Nephron (organoid): ENCODE results near the gene KLK2.

Experiments
- H3K27ac Mint-ChIP-seq, 3 experiments: 2 replicates each; pipeline ENCODE4 v1.8.0; 2020; ENCODE audit warnings: mixed read lengths in 3 of 3, mild to moderate bottlenecking in 2 of 3, moderate library complexity in 1 of 3
- H3K27me3 Mint-ChIP-seq: 2 replicates; pipeline ENCODE4 v1.8.0; 2021; ENCODE audit warnings: low read depth, mild to moderate bottlenecking, moderate library complexity, mixed read lengths
- H3K36me3 Mint-ChIP-seq: 2 replicates; pipeline ENCODE4 v1.8.0; 2020; ENCODE audit warnings: low read depth, mixed read lengths
- H3K4me1 Mint-ChIP-seq: 2 replicates; pipeline ENCODE4 v1.8.0; 2020; ENCODE audit warnings: mixed read lengths
- H3K4me3 Mint-ChIP-seq, 3 experiments: 2 replicates each; pipeline ENCODE4 v1.8.0; 2020; ENCODE audit warnings: mild to moderate bottlenecking in 3 of 3, mixed read lengths in 3 of 3, moderate library complexity in 2 of 3
- H3K9me3 Mint-ChIP-seq: 2 replicates; pipeline ENCODE4 v1.8.0; 2020; ENCODE audit warnings: mixed read lengths
- CTCF ChIP-seq, 3 experiments: fragments of 200-600 bp; sonication (generic); IDR thresholded peaks; one replicate each; pipeline ENCODE4 v1.5.0; 2021; ENCODE audit warnings: antibody characterized with exemption in 3 of 3; ENCODE audit not compliant: unreplicated experiment in 3 of 3

KLK2 gene

DNA sequence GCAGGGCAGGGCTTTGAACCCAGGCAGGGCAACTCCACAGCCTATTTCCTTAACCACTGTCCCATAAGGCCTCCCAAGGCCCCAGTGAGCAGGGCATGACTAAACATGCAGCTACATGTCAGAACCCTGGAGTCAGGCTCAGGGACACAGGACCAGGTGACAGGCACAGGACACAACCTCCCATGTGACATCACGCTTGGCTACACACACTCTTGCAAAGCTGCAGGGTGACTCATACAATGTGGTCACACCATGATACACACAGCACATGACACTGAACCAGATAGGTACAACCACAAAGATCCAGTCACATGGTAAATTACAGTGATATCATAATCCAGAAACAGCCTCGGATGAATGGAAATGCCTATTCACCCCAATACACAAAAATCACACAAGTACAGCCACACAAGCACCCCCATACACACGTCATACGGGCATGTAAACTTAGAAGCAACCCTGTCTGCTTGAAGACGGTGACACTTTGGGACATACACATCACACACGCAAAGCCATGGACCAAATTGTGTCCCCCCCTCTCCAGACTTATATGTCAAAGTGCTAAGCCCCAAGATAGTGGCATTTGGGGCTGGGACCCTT, 23.5 kb downstream of the KLK2 start:
- H3K27me3 Mint-ChIP-seq, result peaks cover 37% of the 10 kb centered on the region
- no peak for TF ChIP-seq CTCF (IDR thresholded peaks at IDR 0.05; ENCODE audit: unreplicated experiment in 3 of 3)
- no peaks in the 10 kb centered on the region for H3K4me1 Mint-ChIP-seq
- H3K36me3 Mint-ChIP-seq, result no peaks in the 10 kb centered on the region
- H3K9me3 Mint-ChIP-seq, result peaks cover 2% of the 10 kb centered on the region
- H3K27ac Mint-ChIP-seq, result peak overlapping the region in 2 of 3 experiments; percentile 31 to 70
- no peak overlapping the region for H3K4me3 Mint-ChIP-seq

GRCh38 chr19:50897191-50897607, 24.0 kb downstream of the KLK2 start:
- Mint-ChIP-seq H3K4me1 (no peaks in the 10 kb centered on the region), H3K4me3 (no peak overlapping the region), H3K27me3 (peaks cover 37% of the 10 kb centered on the region), H3K9me3 (peaks cover 2% of the 10 kb centered on the region), H3K27ac (peak overlapping the region in 1 of 3 experiments; percentile 31), H3K36me3 (no peaks in the 10 kb centered on the region)
- no peak for TF ChIP-seq CTCF (IDR thresholded peaks at IDR 0.05; ENCODE audit: unreplicated experiment in 3 of 3)

DNA sequence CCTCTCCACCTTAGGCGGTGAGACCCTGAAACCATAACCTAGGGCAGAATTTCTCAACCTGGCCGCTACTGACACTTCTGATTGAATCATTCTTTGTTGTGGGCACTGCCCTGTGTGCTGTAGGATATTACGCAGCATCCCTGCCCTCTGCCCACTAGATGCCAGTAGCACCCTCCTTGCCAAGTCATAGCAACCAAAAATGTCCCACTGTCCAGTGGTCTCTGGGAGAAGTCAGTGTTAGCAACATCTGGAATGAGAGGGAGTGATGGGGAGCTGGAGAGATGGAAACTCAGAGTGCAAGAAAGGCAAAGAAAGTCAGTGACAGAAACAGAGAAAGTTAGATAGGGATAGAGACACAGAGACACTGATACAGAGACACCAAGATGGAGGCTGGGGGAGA, 24.4 kb downstream of the KLK2 start:
- Mint-ChIP-seq H3K4me3 (no peak overlapping the region), H3K4me1 (no peaks in the 10 kb centered on the region), H3K36me3 (no peaks in the 10 kb centered on the region), H3K27ac (no peak overlapping the region), H3K27me3 (peaks cover 37% of the 10 kb centered on the region), H3K9me3 (peaks cover 2% of the 10 kb centered on the region)
- TF ChIP-seq CTCF (IDR thresholded peaks at IDR 0.05; ENCODE audit: unreplicated experiment in 3 of 3), result no peak

GRCh38 chr19:50898018-50898417, 24.8 kb downstream of the KLK2 start:
- H3K27me3 Mint-ChIP-seq, result peaks cover 37% of the 10 kb centered on the region
- H3K9me3 Mint-ChIP-seq, result peaks cover 2% of the 10 kb centered on the region

DNA sequence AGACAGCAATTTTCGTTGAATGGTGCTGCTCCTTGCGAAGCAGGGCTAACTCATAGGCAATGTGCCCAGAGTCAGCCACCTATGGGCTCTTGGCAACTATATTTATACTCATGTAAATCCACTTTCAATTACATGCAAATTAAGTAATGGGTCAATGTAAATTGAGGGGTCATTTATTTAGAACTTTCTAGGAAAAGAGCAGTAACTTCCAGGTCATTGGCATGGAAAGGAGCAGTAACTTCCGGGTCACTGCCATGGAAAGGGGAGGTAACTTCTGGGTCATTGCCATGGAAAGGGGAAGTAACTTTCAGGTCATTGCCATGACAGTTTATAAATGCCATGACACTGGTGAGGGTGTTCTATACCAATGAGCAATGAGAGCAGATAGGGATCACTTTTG, 26.3 kb downstream of the KLK2 start:
- no peaks in the 10 kb centered on the region for H3K36me3 Mint-ChIP-seq
- no peak overlapping the region for H3K27ac Mint-ChIP-seq
- peaks cover 30% of the 10 kb centered on the region for H3K27me3 Mint-ChIP-seq
- H3K4me1 Mint-ChIP-seq, result no peaks in the 10 kb centered on the region
- H3K9me3 Mint-ChIP-seq, result no peaks in the 10 kb centered on the region
- no peak overlapping the region for H3K4me3 Mint-ChIP-seq
- no peak for TF ChIP-seq CTCF (IDR thresholded peaks at IDR 0.05; ENCODE audit: unreplicated experiment in 3 of 3)

More at GRCh38 chr19:50898018-50898417, 24.8 kb downstream of the KLK2 start:
- Mint-ChIP-seq H3K27ac (no peak overlapping the region), H3K4me1 (no peaks in the 10 kb centered on the region), H3K36me3 (no peaks in the 10 kb centered on the region), H3K4me3 (no peak overlapping the region)
- TF ChIP-seq CTCF (IDR thresholded peaks at IDR 0.05; ENCODE audit: unreplicated experiment in 3 of 3), result no peak

- Mint-ChIP-seq H3K9me3 (no peaks in the 10 kb centered on the region), H3K27me3 (peaks cover 26% of the 10 kb centered on the region), H3K4me3 (no peak overlapping the region), H3K27ac (no peak overlapping the region), H3K36me3 (no peaks in the 10 kb centered on the region), H3K4me1 (no peaks in the 10 kb centered on the region)
- no peak for TF ChIP-seq CTCF (IDR thresholded peaks at IDR 0.05; ENCODE audit: unreplicated experiment in 3 of 3)
Measured at GRCh38 chr19:50902640-50903039, 29.4 kb downstream of the KLK2 start.
